B cell (primary cell): ENCODE measurements around the gene BLCAP. TPM values are rescaled to one million over a fixed set of nuclear protein-coding genes. Genes with fewer than 3 reads are reported as not detected.

ENCODE experiments used
- ATAC-seq: fragments of 200-7000 bp; cut with Tn5 transposase; one replicate; pipeline ENCODE4 v1.10.0; 2021; ENCODE audit warnings: low read depth, mild to moderate bottlenecking, moderate number of reproducible peaks, moderate library complexity
- CTCF ChIA-PET: fragments of 350-600 bp; sonication (Branson Sonifier 250); formaldehyde crosslinking; loops from one replicate; lab custom pipeline; 2021; ENCODE audit warnings: antibody characterized with exemption, inconsistent platforms; lab: Charles Lee
- POLR2A ChIA-PET: fragments of 350-600 bp; sonication (Branson Sonifier 250); formaldehyde crosslinking; loops from one replicate; lab custom pipeline; 2021; ENCODE audit warnings: antibody characterized with exemption; lab: Charles Lee
- DNase-seq: peaks from one replicate; pipeline ENCODE4 v3.0.0; 2013
- H2AFZ ChIP-seq: 2 replicates; pipeline ENCODE4 v1.6.1; 2012; ENCODE audit warnings: mild to moderate bottlenecking, low read depth, low read length; ENCODE audit not compliant: insufficient read depth, poor library complexity, severe bottlenecking
- H3K27ac ChIP-seq, 2 donors: 1 replicate in 1 of 2; 2 replicates in 1 of 2; pipeline ENCODE4 v1.5.1; 2012 to 2013; ENCODE audit warnings: low read length in 2 of 2, mild to moderate bottlenecking in 2 of 2, moderate library complexity in 1 of 2
- H3K27me3 ChIP-seq, 4 experiments: fragments of 200-600 bp in 1 of 4; sonication (generic) in 1 of 4; replicated peaks in 1 of 4; 1 replicate in 2 of 4; 2 replicates in 2 of 4; pipeline versions ENCODE4 v1.6.1 to v1.7.0; 2013 to 2016; ENCODE audit warnings: low read length in 3 of 4, mild to moderate bottlenecking in 2 of 4, mixed read lengths in 1 of 4, moderate library complexity in 1 of 4; ENCODE audit not compliant: insufficient read depth in 4 of 4, control insufficient read depth in 3 of 4; ENCODE audit errors: control extremely low read depth in 1 of 4
- H3K36me3 ChIP-seq, 2 experiments: replicated peaks in 1 of 2; 1 replicate in 1 of 2; 2 replicates in 1 of 2; pipeline versions ENCODE4 v1.6.1 to v1.7.1; 2013; ENCODE audit warnings: low read length in 1 of 2; ENCODE audit not compliant: insufficient read depth in 2 of 2, control insufficient read depth in 1 of 2; ENCODE audit errors: control extremely low read depth in 1 of 2, extremely low read depth in 1 of 2
- H3K4me1 ChIP-seq, 2 donors: fragments of 200-600 bp in 1 of 2; sonication (generic) in 1 of 2; 1 replicate in 1 of 2; 2 replicates in 1 of 2; pipeline versions ENCODE4 v1.5.1 to v1.6.1; 2013 to 2017; ENCODE audit warnings: low read length in 2 of 2; ENCODE audit not compliant: control insufficient read depth in 2 of 2, insufficient read depth in 2 of 2
- H3K4me2 ChIP-seq: replicated peaks from 2 replicates; pipeline ENCODE3; 2012; ENCODE audit warnings: mild to moderate bottlenecking, low read depth, low read length; ENCODE audit not compliant: poor library complexity, severe bottlenecking
- H3K4me3 ChIP-seq, 5 experiments: fragments of 200-600 bp in 1 of 5; sonication (generic) in 1 of 5; 1 replicate in 3 of 5; 2 replicates in 2 of 5; pipeline versions ENCODE4 v1.5.1 to v1.7.0; 2011 to 2016; ENCODE audit warnings: low read length in 4 of 5, mild to moderate bottlenecking in 4 of 5, low read depth in 2 of 5, control low read depth in 1 of 5, moderate library complexity in 1 of 5; ENCODE audit not compliant: insufficient read depth in 1 of 5; ENCODE audit errors: control extremely low read depth in 1 of 5, extremely low read depth in 1 of 5
- H3K79me2 ChIP-seq: fragments of 200-600 bp; sonication (generic); one replicate; pipeline ENCODE4 v1.6.0; 2016; ENCODE audit warnings: low read length; ENCODE audit not compliant: control insufficient read depth, insufficient read depth
- H3K9ac ChIP-seq: fragments of 200-600 bp; sonication (generic); 2 replicates; pipeline ENCODE4 v1.6.1; 2017; ENCODE audit warnings: mild to moderate bottlenecking, low read length, moderate library complexity
- H3K9me3 ChIP-seq, 3 donors: one replicate each; pipeline versions ENCODE4 v1.6.1 to v1.7.1; 2013; ENCODE audit warnings: low read length in 2 of 3; ENCODE audit not compliant: control insufficient read depth in 2 of 3, insufficient read depth in 1 of 3; ENCODE audit errors: control extremely low read depth in 1 of 3
- H4K20me1 ChIP-seq: 2 replicates; pipeline ENCODE4 v1.6.0; 2012; ENCODE audit warnings: mild to moderate bottlenecking, low read length; ENCODE audit not compliant: insufficient read depth, control insufficient read depth, poor library complexity, severe bottlenecking
- H3K27ac Mint-ChIP-seq: one replicate; pipeline ENCODE4 v1.8.0; 2021; ENCODE audit warnings: mixed read lengths
- H3K27me3 Mint-ChIP-seq: one replicate; pipeline ENCODE4 v1.8.0; 2021; ENCODE audit warnings: mixed read lengths
- H3K4me1 Mint-ChIP-seq: one replicate; pipeline ENCODE4 v1.8.0; 2021; ENCODE audit warnings: mixed read lengths
- H3K4me3 Mint-ChIP-seq: one replicate; pipeline ENCODE4 v1.8.0; 2021; ENCODE audit warnings: mixed read lengths
- H3K9me3 Mint-ChIP-seq: one replicate; pipeline ENCODE4 v1.8.0; 2022; ENCODE audit warnings: mixed read lengths; ENCODE audit not compliant: insufficient read depth
- CTCF ChIP-seq: fragments of 200-600 bp; IDR thresholded peaks from one replicate; pipeline ENCODE4 v1.8.0; 2022; ENCODE audit warnings: antibody characterized with exemption, mild to moderate bottlenecking
- EZH2 ChIP-seq: IDR thresholded peaks from 2 replicates; pipeline ENCODE4 v1.6.1; 2012; ENCODE audit warnings: borderline replicate concordance, low read depth, mild to moderate bottlenecking, moderate library complexity, low read length; ENCODE audit not compliant: insufficient read depth, poor library complexity, severe bottlenecking
- WGBS: methylation state at CpG from one replicate; pipeline ENCODE4 v1.1.5; 2013; ENCODE audit warnings: missing lambda C conversion rate; ENCODE audit not compliant: insufficient coverage; 5-methylcytosine and 5-hydroxymethylcytosine counted together
- intact Hi-C: fragments of 100-400 bp; cut with micrococcal nuclease; formaldehyde crosslinking; loops from one replicate; pipeline ENCODE4 v1.10.0; 2022
- polyA plus RNA-seq: library from polyadenylated mRNA; depleted of rRNA; stranded (reverse); fragments of >200 nt; gene quantifications from 2 replicates; pipeline ENCODE4 v1.2.3, GENCODE V29; 2012
- total RNA-seq, 2 donors: library from RNA; stranded (reverse); fragments of 120-200 nt in 1 of 2; gene quantifications; 1 replicate in 1 of 2; 2 replicates in 1 of 2; pipeline versions ENCODE4 v1.2.3 to v1.2.4, GENCODE V29; 2013 to 2022

The BLCAP gene
- total and polyA plus RNA-seq, 2 donors (not counting 1 experiment from before 2014, with no cell fraction given), result 56.2 to 188 TPM

- POLR2A ChIA-PET, result interaction anchor here (1.0 kb wide), 1 partner anchor 253 kb away, joined by 3 read pairs; no protein-coding TSS in a partner anchor
- TF ChIP-seq EZH2 (no peak), CTCF (no peak)
- Histone ChIP-seq H3K4me1 (peaks cover 36 to 38% of the 10 kb centered on the region in 2 donors), H3K4me3 (peak overlapping the region; percentile 68 to 99 (median 96)), H3K36me3 (peaks cover 0 to 5% of the 10 kb centered on the region in 2 experiments), H3K27me3 (no peaks in the 10 kb centered on the region), H2AFZ (peak overlapping the region; percentile 98), H3K79me2 (peaks cover 56% of the 10 kb centered on the region), H3K27ac (peak overlapping the region; percentile 100), H4K20me1 (peaks cover 39% of the 10 kb centered on the region), H3K9me3 (no peaks in the 10 kb centered on the region), H3K9ac (peak overlapping the region; percentile 97), H3K4me2 (peak overlapping the region; percentile 96)
- Mint-ChIP-seq H3K4me3 (peak overlapping the region; percentile 89), H3K9me3 (no peaks in the 10 kb centered on the region), H3K27ac (peak overlapping the region; percentile 100), H3K27me3 (no peaks in the 10 kb centered on the region), H3K4me1 (peaks cover 42% of the 10 kb centered on the region)
- 88% methylated on average over 4 of the region's 10 CpGs for WGBS
- no peak for DNase-seq
- no peak for ATAC-seq
- intact Hi-C loops, result loop anchor here (1.0 to 10.0 kb wide), 3 partner anchors 144 to 521 kb away; partner anchors contain the start of gene CTNNBL1
- CTCF ChIA-PET, result interaction anchor here (0.9 to 9.8 kb wide), 3 partner anchors 144 to 331 kb away, joined by 3 to 307 read pairs (median 161); no protein-coding TSS in a partner anchor
Observed at GRCh38 chr20:37528446-37529213, 954 bp upstream of the BLCAP start.
